Fibroblast of villous mesenchyme (primary cell): ENCODE results near the gene MT1X. TPM values are rescaled to one million over a fixed set of nuclear protein-coding genes. Genes with fewer than 3 reads are reported as not detected.

Experiments
- DNase-seq: peaks from one replicate; pipeline ENCODE4 v3.0.0-alpha.2; 2010; ENCODE audit warnings: low read depth
- H3K4me3 ChIP-seq: 2 replicates; pipeline ENCODE4 v1.5.1; 2011; ENCODE audit warnings: low read depth, mild to moderate bottlenecking, low read length
- total RNA-seq: library from RNA; depleted of rRNA; stranded (reverse); fragments of >200 nt; gene quantifications from 2 replicates; pipeline ENCODE4 v1.2.3, GENCODE V29; 2012
- TF ChIP-seq, protein P1 (sequence below): IDR thresholded peaks from 2 replicates; pipeline ENCODE4 v1.5.1; 2012; ENCODE audit warnings: low read depth, mild to moderate bottlenecking, low read length; ENCODE audit not compliant: insufficient read depth

MT1X gene
- total RNA-seq, 1 donor, result 24.2 TPM

DNA sequence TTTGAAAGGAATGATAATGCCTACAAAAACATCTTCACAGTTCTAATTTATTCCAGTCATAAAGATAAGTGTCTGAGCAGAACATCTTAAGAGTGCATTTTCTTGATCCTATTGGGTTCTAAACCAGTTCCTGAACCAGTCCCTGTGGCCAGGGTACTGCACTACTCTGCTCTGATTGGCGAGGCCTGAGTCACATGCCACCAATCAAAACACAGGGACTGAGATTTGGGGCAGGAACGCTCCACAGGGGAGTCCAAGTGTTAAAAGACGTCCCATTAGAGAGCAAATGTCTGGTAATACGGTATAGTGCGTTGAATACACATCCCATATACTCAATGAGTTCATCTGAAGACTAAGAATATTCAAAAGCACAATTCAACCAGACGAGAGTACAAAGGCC, 44.7 kb downstream of the MT1X start:
- H3K4me3 ChIP-seq, result no peak overlapping the region
- DNase-seq, result no peak
- TF ChIP-seq, protein P1, sequence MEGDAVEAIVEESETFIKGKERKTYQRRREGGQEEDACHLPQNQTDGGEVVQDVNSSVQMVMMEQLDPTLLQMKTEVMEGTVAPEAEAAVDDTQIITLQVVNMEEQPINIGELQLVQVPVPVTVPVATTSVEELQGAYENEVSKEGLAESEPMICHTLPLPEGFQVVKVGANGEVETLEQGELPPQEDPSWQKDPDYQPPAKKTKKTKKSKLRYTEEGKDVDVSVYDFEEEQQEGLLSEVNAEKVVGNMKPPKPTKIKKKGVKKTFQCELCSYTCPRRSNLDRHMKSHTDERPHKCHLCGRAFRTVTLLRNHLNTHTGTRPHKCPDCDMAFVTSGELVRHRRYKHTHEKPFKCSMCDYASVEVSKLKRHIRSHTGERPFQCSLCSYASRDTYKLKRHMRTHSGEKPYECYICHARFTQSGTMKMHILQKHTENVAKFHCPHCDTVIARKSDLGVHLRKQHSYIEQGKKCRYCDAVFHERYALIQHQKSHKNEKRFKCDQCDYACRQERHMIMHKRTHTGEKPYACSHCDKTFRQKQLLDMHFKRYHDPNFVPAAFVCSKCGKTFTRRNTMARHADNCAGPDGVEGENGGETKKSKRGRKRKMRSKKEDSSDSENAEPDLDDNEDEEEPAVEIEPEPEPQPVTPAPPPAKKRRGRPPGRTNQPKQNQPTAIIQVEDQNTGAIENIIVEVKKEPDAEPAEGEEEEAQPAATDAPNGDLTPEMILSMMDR, result no peak

DNA sequence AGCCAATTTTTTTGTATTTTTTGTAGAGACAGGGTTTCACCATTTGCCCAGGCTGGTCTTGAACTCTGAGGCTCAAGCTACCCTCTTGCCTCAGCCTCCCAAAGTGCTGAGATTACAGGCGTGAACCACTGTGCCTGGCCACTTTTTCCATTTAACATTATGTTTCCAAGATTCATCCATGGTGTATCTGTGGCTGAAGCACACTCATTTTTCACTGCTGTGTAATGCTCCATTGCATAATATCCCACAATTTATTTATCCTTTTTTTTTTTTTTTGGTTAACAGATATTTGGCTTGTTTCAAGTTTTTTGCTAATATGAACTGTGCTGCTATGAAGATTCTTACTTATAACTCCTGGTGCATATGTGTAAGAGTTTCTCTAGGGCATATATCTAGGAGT, 45.8 kb downstream of the MT1X start:
- TF ChIP-seq, protein P1, result no peak
- no peak overlapping the region for H3K4me3 ChIP-seq
- DNase-seq, result no peak

DNA sequence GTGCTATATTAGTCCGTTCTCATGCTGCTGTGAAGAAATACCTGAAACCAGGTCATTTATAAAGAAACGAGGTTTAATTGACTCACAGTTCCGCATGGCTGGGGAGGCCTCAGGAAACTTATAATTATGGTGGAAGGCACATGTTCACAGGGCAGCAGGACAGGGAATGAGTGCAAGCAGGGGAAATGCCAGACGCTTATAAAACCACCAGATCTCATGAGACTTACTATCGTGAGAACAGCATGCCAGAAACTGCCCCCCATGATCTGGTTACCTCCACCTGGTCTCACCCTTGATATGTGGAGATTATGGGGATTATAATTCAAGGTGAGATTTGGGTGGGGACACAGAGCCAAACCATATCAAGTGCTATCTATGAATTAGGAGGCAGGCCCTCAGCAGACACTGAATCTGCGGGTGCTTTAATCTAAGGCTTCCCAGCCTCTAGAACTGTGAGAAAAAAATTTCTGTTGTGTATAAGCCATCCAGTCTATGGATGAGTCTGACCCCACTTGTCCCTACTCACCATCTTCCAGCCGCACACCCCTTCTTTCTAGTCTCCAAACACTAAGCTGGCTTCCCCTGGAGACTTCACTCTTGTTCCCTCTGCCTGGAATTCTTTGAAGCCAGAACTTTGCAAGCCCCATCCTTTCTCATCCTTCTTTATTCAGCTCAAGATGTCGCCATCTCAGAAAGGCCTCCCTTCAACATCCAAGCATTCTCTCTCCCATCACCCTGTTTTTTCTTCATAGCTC, 46.9 kb downstream of the MT1X start:
- TF ChIP-seq, protein P1, result no peak
- DNase-seq, result no peak
- H3K4me3 ChIP-seq, result peak overlapping the region; percentile 87

DNA sequence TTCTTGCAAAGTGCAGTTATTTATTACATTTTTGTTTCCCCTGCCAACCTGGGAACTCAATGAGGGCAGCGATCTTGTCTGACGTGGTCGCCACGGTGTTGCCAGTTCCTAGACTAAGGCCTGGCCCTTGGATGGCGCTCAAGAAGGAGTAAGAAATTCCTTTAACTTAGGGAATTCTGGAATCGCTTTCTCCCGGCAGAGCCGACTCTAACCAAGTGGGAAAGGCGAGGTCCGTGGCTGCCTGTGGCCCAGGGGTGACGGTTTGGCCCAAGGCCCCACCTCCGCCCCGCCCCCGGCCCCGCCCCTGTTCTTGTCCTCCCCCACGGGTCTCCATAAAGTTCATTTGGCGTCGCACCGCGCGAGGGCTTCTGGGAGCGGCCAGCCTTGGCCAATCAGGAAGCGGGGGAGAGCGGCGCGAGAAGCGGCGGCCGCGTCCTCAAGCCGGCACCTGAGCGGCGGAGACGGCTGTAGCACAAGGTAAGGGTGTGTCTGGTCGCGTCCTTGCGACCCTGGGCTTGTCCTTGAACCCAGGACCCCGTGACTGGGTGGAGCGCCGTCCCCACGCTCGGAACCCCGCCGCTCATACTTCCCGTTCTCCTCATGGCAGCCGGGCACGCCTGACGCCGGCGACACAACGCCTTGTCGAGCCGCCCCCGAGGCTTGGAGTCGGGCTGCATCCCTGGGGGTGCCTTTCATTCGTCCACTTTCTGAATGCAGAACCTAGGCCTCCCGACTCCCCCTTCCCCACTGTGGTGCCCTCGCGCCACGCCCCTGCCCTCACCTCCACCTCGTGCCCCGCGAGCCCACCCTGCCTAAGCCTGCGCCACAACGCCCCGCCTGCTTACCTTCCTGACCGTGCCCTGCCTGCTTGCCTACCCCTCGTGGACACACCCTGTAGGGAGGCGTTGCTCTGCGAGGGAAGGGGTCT, 47.7 kb downstream of the MT1X start, which contains the start of gene NUP93:
Gene NUP93, plus strand, starts transcription at position 395 of the 928 bp plus-strand sequence. CDS start 18,119 bp downstream, outside the sequence.
- peak within 1 kb of the TSS; percentile 87 for H3K4me3 ChIP-seq
- peak; percentile 94 for DNase-seq
- TF ChIP-seq, protein P1, result no peak

DNA sequence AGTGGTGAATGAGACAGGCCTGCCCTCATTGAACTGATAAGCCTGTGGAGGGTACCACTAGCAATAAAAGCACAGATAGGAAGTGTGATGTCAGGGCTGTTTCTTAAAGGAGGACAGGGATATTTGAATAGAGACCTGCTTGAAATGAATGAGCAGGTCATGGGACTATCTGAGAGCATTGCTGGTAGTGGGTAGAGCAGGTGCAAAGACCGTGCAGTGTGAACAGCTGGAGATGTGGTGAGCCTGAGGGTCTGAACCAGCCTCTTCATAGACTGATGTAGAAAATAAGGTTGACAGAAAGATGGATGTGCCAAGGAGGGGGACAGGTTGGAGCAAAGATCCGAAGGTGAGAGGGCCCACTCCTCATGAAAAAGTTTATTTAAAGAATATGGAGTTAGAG, 50.1 kb downstream of the MT1X start:
- TF ChIP-seq, protein P1, result no peak
- DNase-seq, result no peak

DNA sequence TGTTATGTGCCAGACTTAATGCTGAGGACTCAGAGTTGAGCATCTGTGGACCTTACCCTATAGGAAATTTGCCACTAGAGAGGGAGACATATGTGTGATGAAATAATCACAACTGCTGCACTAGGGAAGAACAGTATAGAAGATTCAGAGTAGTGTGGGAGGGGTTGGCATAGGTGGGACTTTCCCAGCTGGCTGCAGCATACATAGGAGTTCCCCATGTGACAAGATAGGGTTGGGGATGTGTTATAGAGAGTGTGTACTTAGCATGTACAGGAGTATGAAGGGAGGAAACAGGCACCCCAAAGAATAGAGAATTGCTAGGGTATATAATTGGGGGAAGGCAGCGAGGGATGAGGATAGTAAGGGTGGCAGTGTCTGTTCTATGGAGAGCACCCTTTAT, 50.6 kb downstream of the MT1X start:
- DNase-seq, result no peak
- TF ChIP-seq, protein P1, result no peak
- H3K4me3 ChIP-seq, result no peak overlapping the region

More for the DNA sequence above, 50.1 kb downstream of the MT1X start:
- H3K4me3 ChIP-seq, result no peak overlapping the region

Other genes starting within 250 kb of the MT1X start
- 59.9 and 83.8 TPM in 2 replicates for gene NUDT21, start 231.1 kb upstream of the MT1X start, total RNA-seq
- 65.6 and 74.7 TPM in 2 replicates for gene OGFOD1, start 230.9 kb upstream of the MT1X start, total RNA-seq
- 48.3 and 60.5 TPM in 2 replicates for gene BBS2, start 162.4 kb upstream of the MT1X start, total RNA-seq
- gene MT4, start 117.4 kb upstream of the MT1X start, total RNA-seq, result not detected in 2 replicates
- not detected in 2 replicates for gene MT3, start 92.9 kb upstream of the MT1X start, total RNA-seq
- gene MT2A, start 73.9 kb upstream of the MT1X start, total RNA-seq, result 21.2 and 76.0 TPM in 2 replicates
- gene MT1E, start 56.7 kb upstream of the MT1X start, total RNA-seq, result 21.6 and 108 TPM in 2 replicates
- 1.3 TPM in 1 of 2 replicates, not detected in the other for gene MT1M, start 49.8 kb upstream of the MT1X start, total RNA-seq
- gene MT1A, start 43.8 kb upstream of the MT1X start, total RNA-seq, result 1.3 and 1.9 TPM in 2 replicates
- gene MT1B, start 30.6 kb upstream of the MT1X start, total RNA-seq, result not detected in 2 replicates
- gene MT1F, start 24.5 kb upstream of the MT1X start, total RNA-seq, result not detected in 2 replicates
- not detected in 2 replicates for gene MT1G, start 14.4 kb upstream of the MT1X start, total RNA-seq
- gene MT1H, start 12.7 kb upstream of the MT1X start, total RNA-seq, result not detected in 2 replicates
- 54.1 and 60.9 TPM in 2 replicates for gene NUP93, start 47.7 kb downstream of the MT1X start, total RNA-seq
- not detected in 2 replicates for gene SLC12A3, start 182.7 kb downstream of the MT1X start, total RNA-seq
- 98.4 and 135 TPM in 2 replicates for gene HERPUD1, start 249.7 kb downstream of the MT1X start, total RNA-seq